IPS-18c (cell line): Measurements from ENCODE around the gene ARGLU1.
A peak's percentile ranks its signal among the peaks of the same experiment; 100 is the strongest.
"Not testable (repeated sequence)": the region's sequence is repeated elsewhere in the genome, so short reads cannot be mapped to it uniquely, and the experiment has no call there.

Experiments used
- H3K4me3 ChIP-seq: 2 replicates; pipeline ENCODE4 v1.7.0; 2013; ENCODE audit warnings: low read depth, mild to moderate bottlenecking, low read length, moderate library complexity; ENCODE audit not compliant: insufficient read depth
- H3K9me3 ChIP-seq: one replicate; pipeline ENCODE4 v1.6.1; 2013; ENCODE audit warnings: mild to moderate bottlenecking, low read length, moderate library complexity; ENCODE audit not compliant: control insufficient read depth, insufficient read depth

Gene ARGLU1

GRCh38 chr13:106567474-106568298 is at the start of gene ARGLU1:
Gene ARGLU1 (minus strand): TSS chr13:106568137. CDS start chr13:106567919, 218 bp downstream.
- H3K9me3 ChIP-seq, result no peaks in the 10 kb centered on the region
- H3K4me3 ChIP-seq, result peak within 1 kb of the TSS; percentile 94

GRCh38 chr13:106617561-106617960 is 49.6 kb upstream of the ARGLU1 start:
- H3K9me3 ChIP-seq, result no peaks in the 10 kb centered on the region
- H3K4me3 ChIP-seq, result no peak overlapping the region

GRCh38 chr13:106616729-106617128 is 48.8 kb upstream of the ARGLU1 start:
- no peaks in the 10 kb centered on the region for H3K9me3 ChIP-seq
- H3K4me3 ChIP-seq, result no peak overlapping the region

GRCh38 chr13:106614874-106615273 is 46.9 kb upstream of the ARGLU1 start:
- Histone ChIP-seq H3K9me3 (no peaks in the 10 kb centered on the region), H3K4me3 (no peak overlapping the region)

GRCh38 chr13:106612688-106613087 is 44.8 kb upstream of the ARGLU1 start:
- no peaks in the 10 kb centered on the region for H3K9me3 ChIP-seq
- H3K4me3 ChIP-seq, result no peak overlapping the region

GRCh38 chr13:106610486-106610885 is 42.5 kb upstream of the ARGLU1 start:
- H3K4me3 ChIP-seq, result no peak overlapping the region
- no peaks in the 10 kb centered on the region for H3K9me3 ChIP-seq

GRCh38 chr13:106609116-106609515 is 41.2 kb upstream of the ARGLU1 start:
- Histone ChIP-seq H3K9me3 (no peaks in the 10 kb centered on the region), H3K4me3 (no peak overlapping the region)

- Histone ChIP-seq H3K4me3 (no peak overlapping the region), H3K9me3 (no peaks in the 10 kb centered on the region)
These were observed 35.6 kb upstream of the ARGLU1 start for GRCh38 chr13:106603546-106603945.

GRCh38 chr13:106602178-106602577 is 34.2 kb upstream of the ARGLU1 start:
- Histone ChIP-seq H3K9me3 (no peaks in the 10 kb centered on the region), H3K4me3 (no peak overlapping the region)

- no peak overlapping the region for H3K4me3 ChIP-seq
- no peaks in the 10 kb centered on the region for H3K9me3 ChIP-seq
These were observed 33.6 kb upstream of the ARGLU1 start for GRCh38 chr13:106601489-106601888.

- not testable (repeated sequence) for H3K9me3 ChIP-seq, H3K4me3 ChIP-seq
These were observed 32.8 kb upstream of the ARGLU1 start for GRCh38 chr13:106600798-106601135.

- Histone ChIP-seq H3K9me3 (no peaks in the 10 kb centered on the region), H3K4me3 (no peak overlapping the region)
These were observed 32.2 kb upstream of the ARGLU1 start for GRCh38 chr13:106599875-106600797.

GRCh38 chr13:106597749-106598395 is 29.9 kb upstream of the ARGLU1 start:
- Histone ChIP-seq H3K9me3 (no peaks in the 10 kb centered on the region), H3K4me3 (no peak overlapping the region)

GRCh38 chr13:106597186-106597585 is 29.2 kb upstream of the ARGLU1 start:
- Histone ChIP-seq H3K9me3 (no peaks in the 10 kb centered on the region), H3K4me3 (no peak overlapping the region)

GRCh38 chr13:106596275-106596937 is 28.5 kb upstream of the ARGLU1 start:
- H3K4me3 ChIP-seq, result no peak overlapping the region

GRCh38 chr13:106595625-106596024 is 27.7 kb upstream of the ARGLU1 start:
- H3K9me3 ChIP-seq, result no peaks in the 10 kb centered on the region
- H3K4me3 ChIP-seq, result no peak overlapping the region

More at GRCh38 chr13:106596275-106596937, 28.5 kb upstream of the ARGLU1 start:
- H3K9me3 ChIP-seq, result no peaks in the 10 kb centered on the region

GRCh38 chr13:106594980-106595379 is 27.0 kb upstream of the ARGLU1 start:
- H3K4me3 ChIP-seq, result no peak overlapping the region

More at GRCh38 chr13:106594980-106595379, 27.0 kb upstream of the ARGLU1 start:
- no peaks in the 10 kb centered on the region for H3K9me3 ChIP-seq
